Measurements from ENCODE around the gene POLR2L.

The POLR2L gene

DNA sequence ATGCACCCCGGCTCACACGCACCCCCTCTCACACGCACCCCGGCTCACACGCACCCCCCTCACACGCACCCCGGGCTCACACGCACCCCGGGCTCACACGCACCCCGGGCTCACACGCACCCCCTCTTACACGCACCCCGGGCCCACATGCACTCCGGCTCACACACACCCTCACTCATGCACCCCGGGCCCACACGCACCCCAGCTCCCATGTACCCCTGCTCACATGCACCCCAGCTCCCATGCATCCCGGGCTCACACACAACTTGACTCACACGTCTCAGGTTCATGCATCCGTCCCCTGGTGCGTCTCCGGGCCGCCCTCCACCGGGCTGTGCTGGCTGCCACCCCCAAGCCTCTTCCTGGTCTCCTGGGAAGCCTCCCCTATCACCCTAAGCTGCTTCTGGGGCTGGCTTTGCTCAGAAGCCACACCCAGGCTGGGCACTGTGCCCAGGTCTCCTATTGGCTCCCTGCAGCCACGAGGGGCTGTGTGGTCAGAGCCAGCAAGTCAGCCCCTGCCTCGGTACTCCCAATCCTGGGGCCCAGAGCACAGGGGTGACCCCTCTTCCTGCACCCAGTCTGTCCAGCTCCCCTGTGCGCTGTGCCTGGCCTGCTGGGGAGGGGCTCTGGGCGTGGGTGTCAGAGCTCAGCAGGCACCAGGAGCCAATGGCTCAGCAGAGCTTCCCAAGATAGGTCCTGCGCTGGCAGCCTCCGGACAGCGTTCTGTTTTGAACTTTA lies 17.2 kb upstream of the POLR2L start:
- Histone ChIP-seq H3K79me2 (ENCODE audit: control insufficient read depth, low read length) (no peaks in the 10 kb centered on the region), H3K4me3 (ENCODE audit: low read length) (no peak overlapping the region), H3F3A (ENCODE audit: control insufficient read depth, insufficient read depth) (no peaks in the 10 kb centered on the region), H3K36me3 (ENCODE audit: control insufficient read depth, low read length) (no peaks in the 10 kb centered on the region), H4K20me1 (ENCODE audit: control insufficient read depth, insufficient read depth, low read depth, low read length) (no peaks in the 10 kb centered on the region), H3K4me1 (ENCODE audit: control insufficient read depth, low read length) (no peaks in the 10 kb centered on the region), H3K9me2 (replicated peaks; ENCODE audit: control insufficient read depth, low read length) (no peaks in the 10 kb centered on the region), H3K27ac (ENCODE audit: low read depth, low read length) (no peak overlapping the region), H3K4me2 (ENCODE audit: low read length) (no peak overlapping the region), H3K27me3 (ENCODE audit: control insufficient read depth, low read length) (no peaks in the 10 kb centered on the region), H3K9me3 (ENCODE audit: control insufficient read depth, insufficient read depth, low read length) (no peaks in the 10 kb centered on the region)
- TF ChIP-seq EZH2phosphoT487 (IDR thresholded peaks at IDR 0.05; ENCODE audit: borderline replicate concordance, low read length) (no peak), CTCF (IDR thresholded peaks at IDR 0.05; ENCODE audit: low read depth, low read length, poor library complexity, severe bottlenecking) (no peak)

GRCh38 chr11:858762-859339 lies 16.5 kb upstream of the POLR2L start:
- H3K36me3 ChIP-seq (ENCODE audit: control insufficient read depth, low read length): no peaks in the 10 kb centered on the region
- no peaks in the 10 kb centered on the region for H3K79me2 ChIP-seq (ENCODE audit: control insufficient read depth, low read length)
- TF ChIP-seq EZH2phosphoT487 (IDR thresholded peaks at IDR 0.05; ENCODE audit: borderline replicate concordance, low read length) (no peak), CTCF (IDR thresholded peaks at IDR 0.05; ENCODE audit: low read depth, low read length, poor library complexity, severe bottlenecking) (no peak)
- H3K4me3 ChIP-seq (ENCODE audit: low read length): no peak overlapping the region
- H3F3A ChIP-seq (ENCODE audit: control insufficient read depth, insufficient read depth): no peaks in the 10 kb centered on the region
- H3K27ac ChIP-seq (ENCODE audit: low read depth, low read length): no peak overlapping the region
- H3K4me2 ChIP-seq (ENCODE audit: low read length): no peak overlapping the region
- H3K9me3 ChIP-seq (ENCODE audit: control insufficient read depth, insufficient read depth, low read length): no peaks in the 10 kb centered on the region
- H3K4me1 ChIP-seq (ENCODE audit: control insufficient read depth, low read length): no peaks in the 10 kb centered on the region
- no peaks in the 10 kb centered on the region for H3K9me2 ChIP-seq (replicated peaks; ENCODE audit: control insufficient read depth, low read length)
- H4K20me1 ChIP-seq (ENCODE audit: control insufficient read depth, insufficient read depth, low read depth, low read length): no peaks in the 10 kb centered on the region
- H3K27me3 ChIP-seq (ENCODE audit: control insufficient read depth, low read length): no peaks in the 10 kb centered on the region

DNA sequence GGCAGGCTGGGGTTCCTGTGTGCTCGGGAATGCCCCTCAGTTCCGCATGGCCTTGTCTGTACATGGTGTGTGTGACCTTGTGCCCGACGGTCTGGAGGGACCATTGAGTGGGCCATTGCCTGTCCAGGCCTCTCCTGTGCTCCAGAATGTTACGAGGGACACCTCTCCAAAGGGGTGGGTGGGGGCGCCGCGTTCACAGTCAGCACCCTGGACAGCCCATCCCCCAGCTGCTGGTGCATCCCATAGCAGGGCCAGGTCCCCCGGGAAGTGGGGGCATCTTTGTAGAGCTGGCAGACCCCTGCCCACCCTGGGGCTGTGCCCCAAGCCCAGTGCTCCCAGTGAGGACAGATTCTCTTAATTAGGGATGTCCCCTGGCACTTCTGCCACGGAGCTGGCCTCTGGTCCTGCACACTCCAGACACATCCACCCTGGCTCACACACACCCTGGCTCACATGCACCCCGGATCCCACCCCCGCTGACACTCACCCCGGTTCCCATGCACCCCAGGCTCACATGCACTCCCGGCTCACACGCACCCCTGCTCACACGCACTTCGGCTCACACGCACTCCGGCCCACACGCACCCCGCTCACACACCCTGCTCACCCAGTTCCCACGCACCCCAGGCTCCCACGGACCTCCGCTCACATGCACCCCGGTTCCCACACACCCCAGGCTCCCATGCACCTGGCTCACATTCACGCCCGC lies 15.9 kb upstream of the POLR2L start:
- H3K27ac ChIP-seq (ENCODE audit: low read depth, low read length): no peak overlapping the region
- H3K36me3 ChIP-seq (ENCODE audit: control insufficient read depth, low read length): no peaks in the 10 kb centered on the region
- H3K4me2 ChIP-seq (ENCODE audit: low read length): no peak overlapping the region
- no peaks in the 10 kb centered on the region for H3K9me3 ChIP-seq (ENCODE audit: control insufficient read depth, insufficient read depth, low read length)
- no peaks in the 10 kb centered on the region for H3F3A ChIP-seq (ENCODE audit: control insufficient read depth, insufficient read depth)
- H3K4me3 ChIP-seq (ENCODE audit: low read length): no peak overlapping the region
- no peaks in the 10 kb centered on the region for H3K27me3 ChIP-seq (ENCODE audit: control insufficient read depth, low read length)
- H3K79me2 ChIP-seq (ENCODE audit: control insufficient read depth, low read length): no peaks in the 10 kb centered on the region
- no peaks in the 10 kb centered on the region for H3K4me1 ChIP-seq (ENCODE audit: control insufficient read depth, low read length)
- TF ChIP-seq EZH2phosphoT487 (IDR thresholded peaks at IDR 0.05; ENCODE audit: borderline replicate concordance, low read length) (no peak), CTCF (IDR thresholded peaks at IDR 0.05; ENCODE audit: low read depth, low read length, poor library complexity, severe bottlenecking) (no peak)
- no peaks in the 10 kb centered on the region for H3K9me2 ChIP-seq (replicated peaks; ENCODE audit: control insufficient read depth, low read length)
- no peaks in the 10 kb centered on the region for H4K20me1 ChIP-seq (ENCODE audit: control insufficient read depth, insufficient read depth, low read depth, low read length)

All from DOHH2 (cell line).